WI38 (cell line): ENCODE results near the gene UST.

Experiments
- H3K4me3 ChIP-seq: 2 replicates; pipeline ENCODE4 v1.5.1; 2011; ENCODE audit warnings: low read depth, mild to moderate bottlenecking, control low read depth, low read length
- TF ChIP-seq, protein P1 (sequence below): IDR thresholded peaks from 2 replicates; pipeline ENCODE4 v1.5.1; 2012; ENCODE audit warnings: low read depth, mild to moderate bottlenecking, control low read depth, low read length

The UST gene

DNA sequence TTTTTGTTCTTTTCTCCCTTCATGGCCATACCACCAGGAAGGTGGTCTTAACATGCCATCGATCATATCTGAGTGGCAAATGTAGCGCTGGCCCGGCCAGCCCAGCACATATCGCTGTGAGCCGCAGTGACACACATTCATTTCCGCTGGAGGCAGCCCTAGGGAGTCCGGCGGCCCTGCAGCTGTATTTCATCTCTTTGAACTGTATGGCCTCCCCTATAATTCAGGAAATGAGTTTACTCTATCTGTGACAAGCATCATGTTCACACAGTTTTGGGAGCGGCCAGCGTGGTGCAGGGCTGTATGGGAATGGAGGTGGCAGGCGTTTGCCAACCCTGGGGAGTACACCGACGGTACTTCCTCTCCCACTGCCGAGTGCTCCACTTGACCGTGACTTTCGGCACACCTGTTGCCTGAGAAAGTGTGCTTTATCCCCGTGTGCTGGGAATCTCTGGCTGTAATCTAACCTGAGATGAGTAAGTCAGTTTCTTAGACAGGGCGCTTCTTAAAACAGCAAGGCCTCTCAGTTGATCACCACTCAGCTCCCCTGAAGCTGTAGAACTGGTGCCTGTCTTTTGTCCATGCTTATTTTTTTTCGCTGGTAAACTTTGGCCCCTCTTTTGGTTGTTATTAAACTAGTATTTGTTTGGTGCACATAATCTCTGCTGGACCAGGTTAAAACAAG, 313.6 kb downstream of the UST start:
- H3K4me3 ChIP-seq, result no peak overlapping the region
- TF ChIP-seq, protein P1, sequence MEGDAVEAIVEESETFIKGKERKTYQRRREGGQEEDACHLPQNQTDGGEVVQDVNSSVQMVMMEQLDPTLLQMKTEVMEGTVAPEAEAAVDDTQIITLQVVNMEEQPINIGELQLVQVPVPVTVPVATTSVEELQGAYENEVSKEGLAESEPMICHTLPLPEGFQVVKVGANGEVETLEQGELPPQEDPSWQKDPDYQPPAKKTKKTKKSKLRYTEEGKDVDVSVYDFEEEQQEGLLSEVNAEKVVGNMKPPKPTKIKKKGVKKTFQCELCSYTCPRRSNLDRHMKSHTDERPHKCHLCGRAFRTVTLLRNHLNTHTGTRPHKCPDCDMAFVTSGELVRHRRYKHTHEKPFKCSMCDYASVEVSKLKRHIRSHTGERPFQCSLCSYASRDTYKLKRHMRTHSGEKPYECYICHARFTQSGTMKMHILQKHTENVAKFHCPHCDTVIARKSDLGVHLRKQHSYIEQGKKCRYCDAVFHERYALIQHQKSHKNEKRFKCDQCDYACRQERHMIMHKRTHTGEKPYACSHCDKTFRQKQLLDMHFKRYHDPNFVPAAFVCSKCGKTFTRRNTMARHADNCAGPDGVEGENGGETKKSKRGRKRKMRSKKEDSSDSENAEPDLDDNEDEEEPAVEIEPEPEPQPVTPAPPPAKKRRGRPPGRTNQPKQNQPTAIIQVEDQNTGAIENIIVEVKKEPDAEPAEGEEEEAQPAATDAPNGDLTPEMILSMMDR, result no peak

DNA sequence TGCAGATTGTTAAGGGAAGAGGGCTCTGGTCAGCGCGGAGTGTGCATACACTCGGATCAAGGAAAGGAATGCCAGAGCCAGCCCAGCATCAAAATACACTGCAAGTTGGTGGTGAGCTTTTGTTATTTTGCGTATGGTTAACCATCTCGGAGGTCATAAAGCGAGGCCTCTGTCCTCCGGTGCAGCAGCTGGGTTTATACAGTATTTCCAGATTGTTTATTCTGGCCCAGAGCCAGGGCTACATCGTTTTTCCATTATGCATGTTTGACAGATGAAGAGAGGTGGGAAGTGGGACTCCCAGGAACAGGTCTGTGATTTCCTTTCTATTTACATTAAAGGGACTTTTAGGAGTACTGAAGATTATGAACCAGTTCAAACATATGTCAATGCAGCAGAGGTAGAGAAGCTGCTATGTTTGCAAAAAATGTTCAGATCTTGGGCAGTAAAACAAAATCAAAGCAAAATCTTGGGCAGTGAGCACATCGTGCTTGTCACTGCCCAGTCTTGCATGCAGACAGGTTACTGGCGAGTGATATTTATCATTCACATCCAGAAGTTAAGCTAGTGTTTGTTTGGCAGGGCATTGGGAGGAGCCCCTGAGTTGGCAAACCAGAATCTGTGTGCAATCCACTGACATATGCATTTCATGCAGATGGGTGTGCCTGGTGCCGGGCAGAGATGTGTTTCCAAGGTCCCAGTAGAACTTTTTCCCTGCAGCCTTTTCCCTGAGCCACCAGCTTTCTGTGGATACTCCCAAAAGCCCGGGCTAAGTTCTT, 314.3 kb downstream of the UST start:
- no peak overlapping the region for H3K4me3 ChIP-seq
- TF ChIP-seq, protein P1, result no peak

DNA sequence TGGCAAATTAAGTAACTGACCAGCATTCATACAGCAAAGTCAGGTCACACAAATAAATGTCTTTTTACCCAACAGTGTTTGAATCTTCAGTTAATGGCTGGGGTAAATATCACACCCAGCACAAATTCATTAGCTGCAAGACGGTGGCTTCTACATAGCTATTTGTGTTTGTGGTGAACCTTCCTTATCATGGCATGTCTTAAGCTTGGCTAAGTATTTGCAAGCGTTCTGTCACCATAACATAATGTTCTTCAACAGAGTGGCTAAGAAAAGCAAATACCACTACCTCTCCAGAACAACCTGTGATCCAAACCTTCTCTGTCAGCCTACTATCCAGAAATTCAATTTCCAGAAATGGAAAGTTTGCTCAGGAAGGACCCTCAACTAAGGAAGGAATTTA, 315.1 kb downstream of the UST start:
- TF ChIP-seq, protein P1, result no peak
- no peak overlapping the region for H3K4me3 ChIP-seq

DNA sequence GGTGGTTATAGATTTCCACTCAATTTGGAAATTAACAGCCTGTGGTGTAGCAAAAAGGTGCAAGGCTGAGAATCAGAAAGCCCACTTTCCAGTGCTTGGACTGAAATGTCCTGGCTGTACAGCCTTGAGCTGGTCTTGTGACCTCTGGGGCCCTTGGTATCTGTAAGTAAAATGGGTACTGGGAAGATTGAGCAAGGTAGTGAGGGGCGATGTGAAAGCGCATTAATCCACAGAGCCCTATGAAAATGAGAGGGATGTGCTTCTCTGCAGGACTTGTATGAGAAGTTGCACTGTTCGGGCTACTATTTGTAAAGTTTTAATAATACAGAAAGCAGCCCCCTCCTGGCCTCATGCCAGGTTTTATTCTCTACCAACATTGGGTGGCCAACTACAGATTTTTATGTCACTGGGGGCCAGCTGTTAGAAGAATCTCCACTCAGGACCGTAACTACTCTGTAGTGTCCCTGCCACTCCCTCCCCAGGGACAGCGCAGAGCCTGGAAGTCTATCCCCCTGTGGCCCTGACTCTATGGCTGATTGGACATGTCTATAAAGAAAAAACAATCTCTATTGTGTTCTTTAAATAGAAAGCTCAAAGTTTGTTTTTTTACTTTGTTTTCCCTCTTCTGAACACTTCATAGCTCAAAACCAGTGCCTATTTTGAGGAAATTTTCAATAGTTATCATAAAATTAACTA, 316.0 kb downstream of the UST start:
- no peak overlapping the region for H3K4me3 ChIP-seq

DNA sequence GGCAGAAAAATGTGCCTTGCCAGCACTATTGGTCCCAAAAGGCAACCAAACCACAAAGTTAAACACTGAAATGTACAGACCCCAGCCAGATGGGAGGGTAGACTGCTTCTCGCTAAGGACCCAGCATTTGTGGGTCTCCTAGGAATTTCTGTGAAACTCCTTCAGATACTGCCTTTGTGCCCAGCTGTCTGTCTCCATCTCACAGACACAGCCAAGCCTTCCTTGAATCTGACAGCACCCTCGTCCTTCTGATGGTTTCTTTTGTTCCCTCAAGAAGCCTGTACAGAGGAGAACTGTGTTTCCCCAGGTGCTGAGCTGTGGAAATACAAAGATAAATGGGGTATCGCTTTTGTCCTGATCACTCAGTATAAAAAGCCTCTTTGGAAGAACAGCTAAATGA, 316.6 kb downstream of the UST start:
- TF ChIP-seq, protein P1, result no peak

More for the DNA sequence above, 316.0 kb downstream of the UST start:
- TF ChIP-seq, protein P1, result no peak

DNA sequence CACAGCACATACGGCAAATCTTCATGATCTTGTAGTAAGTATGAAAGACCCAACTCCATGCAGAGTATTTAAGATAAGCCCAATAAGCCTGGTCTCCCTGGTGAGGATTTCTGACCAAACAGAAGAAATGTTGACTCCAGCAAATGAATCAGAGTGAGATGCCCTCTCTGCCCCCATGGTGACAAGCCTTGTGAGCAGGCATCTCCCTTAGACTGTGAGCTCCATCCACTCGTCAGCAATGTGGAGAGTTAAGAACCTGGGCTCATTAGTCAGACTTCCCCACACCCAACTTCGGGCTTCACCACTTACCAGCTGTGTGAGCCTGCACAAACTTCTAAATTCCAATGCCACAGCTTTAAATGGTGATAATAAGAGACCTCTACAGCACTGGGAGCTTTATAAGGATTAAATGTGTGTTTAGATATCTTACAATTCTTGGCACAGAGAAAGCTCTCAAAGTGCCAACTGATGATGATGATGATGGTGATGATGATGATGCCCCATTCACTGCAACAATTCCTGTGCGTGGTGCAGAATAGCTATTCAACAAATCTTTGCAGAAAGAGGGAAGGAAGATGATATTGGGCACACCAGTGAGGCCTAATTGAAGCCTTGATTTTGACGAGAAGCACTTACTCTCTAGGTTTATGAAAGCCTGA, 317.3 kb downstream of the UST start:
- TF ChIP-seq, protein P1, result no peak
- H3K4me3 ChIP-seq, result no peak overlapping the region

More for the DNA sequence above, 316.6 kb downstream of the UST start:
- no peak overlapping the region for H3K4me3 ChIP-seq
